Activated T-helper 1 cell treated with Interleukin-2 at 50 U/mL for 16 hours (primary cell): ENCODE data around the gene SYCE1.

ENCODE experiments used
- DNase-seq: peaks from one replicate; pipeline ENCODE4 v3.0.0-alpha.2; 2020; ENCODE audit warnings: low read depth

SYCE1 gene

GRCh38 chr10:133511907-133512528, 53.4 kb downstream of the SYCE1 start:
- DNase-seq = no peak

DNA sequence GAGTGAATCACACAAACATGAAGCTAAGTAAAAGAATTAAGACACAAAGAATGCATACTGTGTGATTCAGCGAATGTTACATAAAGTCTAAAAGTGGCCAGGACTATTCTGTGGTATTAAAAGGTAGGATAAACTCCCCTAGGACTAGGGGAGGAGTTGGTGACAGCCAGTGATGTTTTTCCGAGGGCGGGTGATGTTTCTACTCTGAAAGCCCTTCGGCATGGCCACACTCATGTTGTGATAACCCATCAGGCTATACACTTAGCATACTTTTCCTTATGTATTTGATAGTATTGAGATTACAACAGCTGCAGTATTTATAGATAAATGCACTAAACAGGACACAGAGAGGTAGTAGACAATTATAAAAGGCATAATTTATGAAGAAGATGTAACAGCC, 54.0 kb downstream of the SYCE1 start:
- no peak for DNase-seq

DNA sequence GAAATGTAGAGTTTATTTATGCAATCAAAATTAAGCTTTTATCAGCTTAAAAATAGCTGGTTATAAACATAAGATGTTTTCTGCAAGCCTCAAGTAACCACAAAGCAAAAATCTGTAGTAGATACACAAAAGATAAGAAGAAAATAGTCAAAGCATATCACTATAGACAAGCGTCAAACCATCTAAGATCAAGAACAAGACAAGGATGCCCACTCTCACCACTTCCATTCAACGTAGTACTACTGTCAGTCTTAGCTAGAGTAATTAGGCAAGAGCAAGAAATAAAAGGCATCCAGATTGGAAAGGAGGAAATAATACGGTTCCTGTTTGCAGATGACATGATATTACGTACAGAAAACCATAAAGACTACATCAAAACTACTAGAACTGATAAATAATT, 55.7 kb downstream of the SYCE1 start:
- DNase-seq = no peak
